ENCODE measurements around the gene VAC14.
A peak's percentile ranks its signal among the peaks of the same experiment; 100 is the strongest.
"Not testable (repeated sequence)": the region's sequence is repeated elsewhere in the genome, so short reads cannot be mapped to it uniquely, and the experiment has no call there.

Gene VAC14

DNA sequence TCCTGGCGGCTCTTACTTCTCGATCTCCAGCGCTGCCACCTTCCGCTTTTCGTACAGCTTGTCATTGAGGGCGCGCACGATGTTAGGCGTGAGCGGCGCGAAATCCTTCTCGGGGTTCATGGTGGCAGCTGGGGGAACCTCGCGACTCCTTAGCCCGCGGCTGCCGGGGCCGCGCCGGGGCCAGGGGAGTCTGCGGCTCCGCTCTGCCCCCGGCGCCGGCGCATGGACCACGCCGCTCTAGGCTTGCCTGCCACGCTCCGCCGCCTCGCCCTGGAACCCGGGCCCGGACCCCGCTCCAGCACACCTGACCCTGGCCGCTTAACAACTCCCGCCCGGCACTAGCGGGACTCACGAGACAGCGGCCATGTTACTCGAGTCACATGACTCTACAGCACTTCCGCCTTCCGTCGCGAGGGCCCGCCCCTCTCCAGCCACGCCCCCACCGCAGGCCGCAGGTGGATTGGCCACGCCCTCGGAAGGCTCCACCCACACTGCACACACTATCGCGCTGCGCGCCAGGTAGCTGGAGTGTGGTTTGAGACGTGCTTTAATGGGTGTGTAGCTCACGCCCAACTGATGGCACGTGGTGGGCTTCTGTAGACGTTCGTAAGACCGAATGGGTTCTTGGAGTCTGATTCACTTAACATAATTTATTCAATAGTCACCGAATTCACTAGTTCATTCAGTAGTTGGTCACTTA lies at the start of gene VAC14:
TSS of gene VAC14 (minus strand) at position 378 of the 700 bp plus-strand sequence. CDS start at position 120, 258 bp downstream.
- DNase-seq (ENCODE audit: low read depth in 1 of 2, low spot score in 1 of 2): peak; percentile 94 to 96

DNA sequence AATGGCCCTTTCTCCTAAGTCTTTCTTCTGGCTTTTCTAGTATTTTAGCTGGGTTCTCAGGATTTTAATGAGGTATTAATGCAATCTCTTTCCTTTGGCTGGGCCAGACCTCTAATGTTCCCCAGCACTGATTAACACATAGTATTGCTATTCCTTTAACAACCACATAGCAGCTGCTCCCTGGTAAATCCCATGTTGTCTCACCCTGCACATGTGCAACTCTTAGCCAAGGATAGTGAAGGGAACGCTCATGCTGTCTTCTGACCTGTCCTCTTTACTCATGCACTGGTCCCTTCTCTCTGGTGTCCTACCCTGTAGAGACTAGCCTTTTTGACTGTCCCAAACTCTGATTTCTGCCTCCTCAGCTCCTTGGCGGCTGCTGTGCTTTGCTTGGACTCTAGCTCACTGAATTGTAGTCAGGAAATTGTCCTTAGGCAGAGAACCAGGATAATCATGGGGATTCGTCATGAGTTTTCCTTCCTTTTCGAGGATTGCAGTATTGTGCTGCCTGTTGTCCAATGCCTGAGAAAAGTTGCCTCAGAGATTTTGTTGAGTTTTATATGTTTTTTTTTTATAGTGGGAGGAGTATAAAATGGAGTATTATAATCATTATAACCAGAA lies 22.6 kb upstream of the VAC14 start:
- not testable (repeated sequence) for DNase-seq (ENCODE audit: low read depth in 1 of 2, low spot score in 1 of 2)

DNA sequence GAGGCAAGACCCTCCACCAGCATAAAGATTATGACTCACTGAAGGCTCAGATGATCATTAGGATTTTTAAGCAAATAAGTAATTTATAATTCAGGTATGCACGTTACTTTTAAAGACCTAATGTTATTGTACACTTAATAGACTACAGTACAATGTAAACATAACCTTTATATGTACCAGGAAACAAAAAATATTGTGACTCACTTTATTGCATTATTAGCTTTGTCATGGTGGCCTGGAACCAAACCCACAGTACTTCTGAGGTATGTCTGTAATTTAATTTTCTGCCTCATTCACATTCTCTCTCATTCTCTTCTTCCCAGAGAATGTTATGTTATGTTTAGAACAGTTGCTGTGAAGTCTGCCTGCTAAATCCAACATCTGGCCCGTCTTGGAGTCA lies 21.8 kb upstream of the VAC14 start:
- DNase-seq (ENCODE audit: low read depth in 1 of 2, low spot score in 1 of 2): not testable (repeated sequence)

DNA sequence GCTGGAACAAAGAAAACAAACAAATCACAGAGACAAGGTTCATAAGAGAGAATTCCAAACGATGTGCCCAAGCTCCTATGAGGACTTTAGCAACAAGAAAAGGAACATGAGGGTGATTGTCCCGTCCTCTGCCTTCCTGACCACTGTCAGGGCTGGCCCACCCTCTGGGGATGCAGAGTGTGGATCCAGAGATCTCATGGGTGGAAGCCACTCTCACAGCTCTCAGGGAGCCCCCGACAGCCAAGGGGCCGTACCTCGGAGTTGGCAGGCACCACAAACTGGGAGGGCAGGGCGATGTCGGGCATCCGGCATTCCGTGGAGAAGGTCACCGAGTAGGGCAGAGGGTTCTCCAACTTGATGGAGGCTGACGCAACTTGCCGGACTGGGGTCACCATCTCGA lies 17.1 kb upstream of the VAC14 start:
- DNase-seq (ENCODE audit: low read depth in 1 of 2, low spot score in 1 of 2): not testable (repeated sequence)

DNA sequence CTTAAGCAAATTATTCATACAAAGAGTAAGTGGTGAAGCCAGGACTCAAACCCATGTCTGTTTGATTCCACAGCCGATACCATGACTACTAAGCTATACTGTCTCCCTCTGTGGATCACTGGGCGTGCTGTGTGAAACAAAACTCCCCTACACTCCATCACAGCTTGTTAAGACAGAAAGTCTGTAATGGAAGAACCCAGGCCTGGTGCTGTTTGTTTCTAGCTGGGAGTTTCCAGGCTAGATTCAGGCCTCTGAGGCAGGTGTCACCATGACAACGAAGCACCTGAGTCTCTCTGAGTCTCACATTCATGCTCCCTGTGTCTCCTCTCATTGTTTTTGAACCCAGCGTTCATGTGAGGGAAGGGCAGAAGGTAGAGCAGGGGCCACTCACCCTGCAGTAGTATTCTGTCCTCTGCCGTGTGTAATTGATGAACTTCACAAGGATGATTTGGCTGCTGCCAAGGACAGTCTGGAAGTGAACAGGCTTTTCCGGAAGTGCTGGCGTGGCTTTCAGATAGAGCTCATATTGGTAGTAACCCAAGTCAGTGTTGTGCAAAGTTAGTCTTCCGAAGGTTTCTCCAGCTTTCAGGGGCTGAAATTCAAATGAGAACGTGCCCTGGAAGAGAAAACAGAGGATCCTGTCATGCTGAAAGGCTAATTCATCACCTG lies 8.6 kb upstream of the VAC14 start:
- DNase-seq (ENCODE audit: low read depth in 1 of 2, low spot score in 1 of 2): no peak

DNA sequence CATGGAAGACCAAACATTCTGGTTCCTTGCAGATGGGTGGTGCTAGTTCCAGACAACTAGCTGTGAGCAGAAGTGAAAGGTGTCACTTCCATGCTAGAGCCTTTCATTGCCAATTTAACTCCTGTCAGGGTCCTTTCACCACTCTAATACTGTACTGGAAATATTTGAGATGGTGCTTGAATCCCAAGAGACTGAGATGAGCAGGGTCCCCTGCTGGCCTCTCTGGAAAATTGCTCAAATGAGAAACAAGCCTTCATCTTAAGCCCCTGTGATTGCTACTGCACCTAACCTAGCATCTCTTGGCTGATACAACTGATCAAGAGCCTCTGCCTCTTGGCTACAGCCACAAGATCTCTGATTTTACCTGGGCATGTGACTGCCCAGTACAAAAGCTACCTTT lies 7.4 kb upstream of the VAC14 start:
- no peak for DNase-seq (ENCODE audit: low read depth in 1 of 2, low spot score in 1 of 2)

DNA sequence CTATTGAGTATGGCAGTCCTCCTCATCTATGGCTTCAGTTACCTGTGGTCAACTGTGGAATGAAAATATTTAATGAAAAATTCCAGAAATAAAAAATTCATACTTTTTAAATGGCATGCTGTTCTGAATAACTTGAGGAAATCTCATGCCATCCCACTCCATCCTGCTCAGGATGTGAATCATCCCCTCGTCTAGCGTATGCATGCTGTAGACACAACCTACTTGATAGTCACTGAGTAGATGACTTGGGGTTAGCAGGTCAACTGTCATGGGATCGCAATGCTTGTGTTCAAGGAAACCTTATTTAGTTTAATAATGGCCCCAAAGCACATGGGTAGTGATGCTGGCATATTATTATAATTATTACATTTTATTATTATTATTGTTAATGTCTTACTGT lies 4.8 kb upstream of the VAC14 start:
- no peak for DNase-seq (ENCODE audit: low read depth in 1 of 2, low spot score in 1 of 2)

DNA sequence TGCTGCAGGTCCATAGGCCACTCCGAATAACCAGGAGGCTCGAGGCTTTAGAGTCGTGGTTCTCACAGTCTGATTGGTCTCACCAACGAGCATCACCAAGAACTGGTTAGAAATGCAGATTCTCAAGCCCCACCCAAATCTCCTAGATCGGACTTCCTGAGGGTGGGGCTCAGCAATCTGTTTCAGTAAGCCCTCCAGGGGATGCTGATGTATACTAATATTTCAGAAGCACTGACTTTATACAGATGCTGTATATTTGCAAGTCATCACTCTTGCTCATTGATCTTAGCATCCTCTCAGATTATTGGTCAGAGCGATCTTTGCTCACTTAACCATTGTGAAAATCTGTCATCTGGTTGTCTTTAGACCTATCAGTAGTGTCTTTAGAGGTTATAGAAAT lies 4.4 kb upstream of the VAC14 start:
- DNase-seq (ENCODE audit: low read depth in 1 of 2, low spot score in 1 of 2): no peak

DNA sequence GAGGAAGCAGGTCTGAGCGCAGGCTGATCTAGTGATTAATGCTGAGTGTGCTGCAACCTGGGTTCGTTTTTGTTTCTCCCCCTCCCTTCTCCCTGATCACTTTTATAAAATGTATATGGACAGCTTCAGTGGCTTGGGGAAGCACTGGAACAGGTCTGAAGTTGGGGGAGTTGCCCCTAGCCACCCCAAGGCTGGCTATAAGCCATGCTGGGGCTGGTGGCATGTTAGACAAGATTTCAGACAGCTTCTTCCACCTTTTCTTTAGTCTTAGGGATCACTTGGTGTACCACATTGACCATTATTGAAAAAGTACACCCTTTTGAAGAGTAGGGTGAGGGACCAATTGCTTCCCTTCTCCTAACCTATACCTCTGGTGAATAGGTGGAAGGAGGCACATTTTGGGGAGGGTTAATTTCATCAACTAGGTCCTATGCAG lies 3.8 kb upstream of the VAC14 start:
- DNase-seq (ENCODE audit: low read depth in 1 of 2, low spot score in 1 of 2): no peak

DNA sequence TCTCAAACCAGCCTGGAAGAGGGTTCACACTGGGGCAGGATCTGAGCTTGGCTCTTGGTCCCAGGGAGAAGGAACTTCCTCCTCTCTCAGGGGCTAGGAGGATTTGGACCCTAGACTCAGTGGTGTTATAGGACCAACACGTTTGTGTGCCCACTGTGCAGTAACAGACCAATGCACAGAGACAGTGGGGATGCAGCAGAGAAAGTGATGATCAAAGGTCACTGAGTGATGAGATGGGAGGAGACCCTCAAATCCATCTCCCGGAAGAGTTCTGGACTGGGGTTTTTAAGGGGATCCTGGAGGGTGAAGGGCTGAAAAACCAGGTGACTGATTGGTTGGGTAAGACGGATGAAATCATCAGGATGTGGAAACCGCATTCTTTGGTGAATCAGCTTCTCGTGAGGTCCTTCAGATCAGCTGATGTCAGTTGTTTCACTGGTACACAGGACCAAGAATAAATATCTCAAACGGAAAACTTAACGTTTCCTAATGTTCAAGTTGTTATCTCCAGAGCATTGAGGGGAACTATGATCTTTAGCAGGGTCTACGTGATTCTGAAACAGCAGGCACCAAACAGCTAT lies 3.3 kb upstream of the VAC14 start:
- DNase-seq (ENCODE audit: low read depth in 1 of 2, low spot score in 1 of 2): no peak

DNA sequence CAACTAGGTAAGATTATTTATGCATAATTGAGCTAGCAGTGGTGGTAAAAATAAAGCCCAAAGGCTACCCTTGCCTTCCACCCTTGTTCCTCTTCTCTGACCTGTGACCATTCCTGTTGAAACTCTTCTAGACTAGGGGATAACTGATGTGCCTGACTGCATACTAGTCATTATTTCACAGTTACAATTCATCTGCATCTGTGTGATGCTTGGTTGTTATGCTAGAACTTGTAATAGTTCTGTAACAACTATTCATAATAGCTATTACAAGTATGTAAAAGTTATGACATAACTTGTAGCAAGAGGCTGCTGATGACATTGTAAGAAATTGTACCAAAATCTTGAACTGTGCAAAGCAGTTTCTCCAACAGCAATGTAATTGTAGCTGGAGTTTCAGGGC lies 2.4 kb upstream of the VAC14 start:
- no peak for DNase-seq (ENCODE audit: low read depth in 1 of 2, low spot score in 1 of 2)

DNA sequence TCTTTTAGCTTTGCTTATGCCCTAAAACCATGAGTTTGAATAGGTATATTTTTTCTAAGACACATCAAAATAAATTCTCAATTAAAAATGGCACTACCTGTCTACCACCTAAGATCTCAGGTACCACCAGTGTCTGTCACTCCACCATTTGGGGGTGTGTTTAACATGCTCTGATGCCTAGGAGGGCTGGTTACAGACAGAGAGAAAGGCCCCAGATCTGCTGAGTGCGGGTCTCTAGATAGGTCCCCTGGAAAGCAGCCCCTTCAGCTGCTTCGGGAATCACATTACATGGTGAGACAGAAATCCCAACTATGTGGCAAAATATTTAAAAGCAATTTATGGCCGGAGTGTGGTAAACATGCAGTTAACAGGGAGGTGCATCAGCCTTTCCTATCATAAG lies 653 bp upstream of the VAC14 start:
- no peak for DNase-seq (ENCODE audit: low read depth in 1 of 2, low spot score in 1 of 2)

DNA sequence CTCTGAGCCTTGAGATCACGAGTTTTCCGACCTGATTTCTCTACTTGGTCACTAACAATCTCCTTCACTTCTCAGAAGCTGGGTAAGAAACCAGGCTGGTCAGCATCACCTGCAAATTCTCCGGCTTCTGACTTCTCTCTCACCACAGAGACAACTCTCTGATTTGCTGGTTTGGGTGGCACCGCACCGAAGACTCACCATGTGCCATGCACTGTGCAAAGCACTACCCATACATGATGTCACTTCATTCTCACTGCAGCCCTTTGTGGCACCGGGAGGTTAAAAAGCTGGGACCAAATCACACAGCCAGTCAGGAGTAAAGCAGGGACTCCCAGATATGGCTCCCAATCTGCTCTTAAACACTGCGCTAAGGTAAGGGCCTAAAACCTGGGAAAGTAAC lies 647 bp downstream of the VAC14 start:
- DNase-seq (ENCODE audit: low read depth in 1 of 2, low spot score in 1 of 2): no peak

DNA sequence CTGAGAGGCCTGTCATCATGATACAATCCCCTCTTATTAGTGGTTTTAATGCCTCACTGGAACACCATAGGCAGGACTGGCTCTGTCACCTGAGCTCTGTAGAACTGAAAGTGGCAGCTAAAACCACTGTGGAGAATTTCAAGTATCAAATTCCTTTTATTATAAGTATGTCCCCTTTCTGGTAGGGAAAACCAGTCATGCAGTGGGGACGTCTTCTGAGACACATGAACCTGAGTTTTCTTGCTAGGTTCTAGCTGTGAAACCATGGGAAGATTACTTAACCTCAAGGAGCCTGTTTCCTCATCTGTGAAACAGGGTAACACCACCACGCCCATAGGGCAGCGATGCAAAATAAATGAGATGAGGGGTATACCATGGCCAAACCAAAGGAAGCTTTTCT lies 4.7 kb downstream of the VAC14 start:
- no peak for DNase-seq (ENCODE audit: low read depth in 1 of 2, low spot score in 1 of 2)

DNA sequence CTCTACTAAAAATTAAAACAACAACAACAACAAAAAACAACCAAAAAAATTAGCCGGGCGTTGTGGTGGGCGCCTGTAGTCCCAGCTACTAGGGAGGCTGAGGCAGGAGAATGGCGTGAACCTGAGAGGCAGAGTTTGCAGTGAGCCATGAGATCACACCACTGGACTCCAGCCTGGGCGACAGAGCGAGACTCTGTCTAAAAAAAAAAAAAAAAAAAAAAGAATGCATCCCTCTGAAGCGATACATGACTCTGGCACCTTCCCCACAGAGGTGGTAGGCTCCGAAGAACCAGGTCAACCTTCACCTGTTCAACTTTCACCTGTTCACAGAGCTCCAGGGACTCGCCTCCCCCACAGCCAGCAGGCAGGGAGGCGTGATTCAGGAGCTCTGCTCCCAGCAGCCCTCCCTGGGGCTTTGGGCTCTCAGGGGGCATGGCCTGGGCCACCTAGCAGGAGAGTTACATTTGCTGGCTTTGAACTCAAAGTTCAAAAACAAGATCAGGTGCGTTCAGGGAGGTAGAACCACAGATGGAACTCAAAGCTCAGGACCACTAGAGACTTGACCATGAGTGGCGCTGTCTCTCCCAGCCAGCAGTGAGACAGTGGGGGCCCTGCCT lies 5.6 kb downstream of the VAC14 start:
- DNase-seq (ENCODE audit: low read depth in 1 of 2, low spot score in 1 of 2): no peak

DNA sequence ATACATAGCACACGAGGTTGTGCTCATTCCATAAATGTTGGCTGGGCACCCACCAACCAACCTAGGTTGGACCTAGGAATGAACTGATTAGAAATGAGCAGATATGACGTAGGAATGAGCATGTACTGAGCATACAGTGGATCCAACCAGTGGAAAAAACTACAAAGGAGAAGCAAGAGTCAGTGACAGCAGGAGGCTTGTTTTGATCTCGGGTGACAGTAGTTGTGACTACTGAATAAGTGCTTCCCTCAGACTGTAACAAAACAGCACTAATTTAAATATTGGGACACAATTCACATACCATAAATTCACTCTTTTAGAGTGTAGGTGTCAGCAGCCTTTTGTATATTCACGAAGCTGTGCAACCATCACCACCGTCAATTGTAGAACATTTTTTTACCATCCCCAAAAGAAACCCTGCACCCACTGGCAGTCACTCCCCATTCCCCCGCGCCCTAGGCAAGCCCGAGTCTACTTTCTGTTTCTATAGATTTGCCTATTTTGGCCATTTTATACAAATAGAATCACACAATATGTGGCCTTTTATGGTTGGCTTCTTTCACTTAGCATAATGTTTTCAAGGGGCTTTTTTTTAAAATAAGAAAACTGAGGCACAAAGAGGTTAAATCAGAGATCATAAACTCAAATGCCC lies 7.0 kb downstream of the VAC14 start:
- DNase-seq (ENCODE audit: low read depth in 1 of 2, low spot score in 1 of 2): no peak

DNA sequence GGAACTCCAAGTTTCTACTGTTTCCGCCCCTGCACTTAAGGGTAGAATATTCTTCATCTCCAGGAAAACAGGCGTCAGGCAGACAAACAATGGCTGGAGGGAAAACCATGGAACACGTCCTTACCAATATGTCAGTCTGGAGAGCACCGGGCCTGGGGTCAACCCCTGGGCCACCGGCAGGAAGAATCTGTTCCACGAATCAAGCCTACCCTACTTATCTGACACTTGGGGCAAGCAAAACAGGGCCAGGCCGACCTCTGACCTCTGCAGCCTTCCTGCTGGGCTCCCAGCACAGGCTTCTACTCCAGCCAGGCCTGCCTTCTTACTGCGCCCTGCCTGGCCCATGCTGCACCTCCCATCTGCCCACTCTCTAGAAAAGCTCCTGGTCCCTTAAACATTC lies 10.1 kb downstream of the VAC14 start:
- DNase-seq (ENCODE audit: low read depth in 1 of 2, low spot score in 1 of 2): no peak

DNA sequence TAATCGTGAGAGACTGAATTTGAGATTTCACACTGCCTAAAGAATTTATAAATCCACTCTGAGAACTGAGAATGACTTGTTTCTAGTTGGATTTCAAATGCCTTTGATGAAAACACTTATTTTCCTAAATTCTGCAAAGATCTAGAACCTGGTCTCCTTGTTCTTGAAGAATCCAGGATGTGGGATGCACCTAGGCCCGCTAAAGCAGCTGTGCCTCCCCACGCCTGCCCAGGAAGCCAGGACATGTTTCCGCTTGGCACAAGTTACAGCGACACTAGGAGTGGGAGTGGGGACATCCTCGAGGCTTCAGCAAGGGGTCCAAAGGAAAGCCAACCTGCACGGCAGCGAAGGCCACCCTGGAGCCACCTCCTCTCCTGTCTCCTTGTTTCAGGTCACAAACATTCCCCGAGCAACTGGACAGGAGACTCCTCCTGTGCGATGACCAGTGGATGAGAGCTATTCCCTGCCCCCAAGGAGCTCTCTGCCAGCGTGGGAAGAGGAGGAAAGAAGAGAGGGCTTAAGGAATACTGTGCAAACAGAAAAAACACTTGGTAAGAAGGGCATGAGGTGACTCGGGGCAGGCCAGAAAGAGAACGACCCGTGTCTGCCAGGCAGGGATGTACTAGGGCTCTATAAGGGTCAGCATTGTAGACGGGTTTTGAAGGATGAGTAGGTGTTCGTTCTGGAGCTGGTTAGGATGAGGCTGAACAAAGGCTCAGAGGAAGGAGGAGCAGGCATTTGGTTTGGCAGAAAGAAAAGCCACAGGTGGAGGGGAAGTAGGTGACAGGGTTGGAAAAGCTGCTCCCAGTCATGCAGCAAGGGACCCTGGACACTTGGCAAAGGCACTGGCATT lies 11.1 kb downstream of the VAC14 start:
- DNase-seq (ENCODE audit: low read depth in 1 of 2, low spot score in 1 of 2): no peak

DNA sequence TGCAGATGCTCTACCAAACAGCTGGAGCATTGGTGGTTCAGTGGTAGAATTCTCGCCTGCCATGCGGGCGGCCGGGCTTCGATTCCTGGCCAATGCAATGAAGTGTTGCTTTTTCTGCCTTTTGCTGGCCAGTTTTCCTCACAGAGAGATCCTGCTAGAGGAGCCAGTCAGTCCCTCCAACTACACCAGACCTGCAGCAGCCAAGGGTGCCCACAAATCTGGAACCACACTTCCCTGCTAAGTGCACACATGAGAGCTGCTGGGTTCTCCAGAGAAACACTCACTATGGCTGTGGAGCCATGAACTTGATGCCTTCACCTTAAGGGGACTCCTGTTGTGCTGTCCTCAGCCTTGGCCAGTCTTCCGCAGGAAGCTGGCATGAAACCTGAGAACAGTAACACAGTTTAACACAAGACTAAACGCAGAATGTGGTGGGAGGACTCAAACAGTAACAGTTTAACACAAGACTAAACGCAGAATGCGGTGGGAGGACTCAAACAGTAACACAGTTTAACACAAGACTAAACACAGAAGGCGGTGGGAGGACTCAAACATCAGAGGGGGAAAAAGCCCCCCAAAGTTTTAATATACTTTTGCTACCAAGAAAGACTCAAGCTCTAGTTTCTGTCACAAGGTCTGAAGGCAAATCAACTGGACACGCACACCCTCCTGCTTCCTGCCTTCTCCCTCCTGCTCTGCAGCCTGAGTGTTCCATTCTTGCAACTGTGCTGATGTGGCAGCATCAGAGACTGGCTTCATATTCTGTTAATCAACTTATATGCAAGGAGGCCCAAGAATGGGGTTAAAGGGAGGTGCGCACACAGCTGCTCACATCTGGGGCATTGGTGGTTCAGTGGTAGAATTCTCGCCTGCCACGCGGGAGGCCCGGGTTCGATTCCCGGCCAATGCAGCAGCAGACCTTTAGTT lies 12.0 kb downstream of the VAC14 start:
- DNase-seq (ENCODE audit: low read depth in 1 of 2, low spot score in 1 of 2): no peak

All from stimulated activated CD4-positive, alpha-beta T cell treated with anti-CD3 and anti-CD28 coated beads, Interleukin-15, amount 100 ng/mL, for 1 hour (primary cell).